Subcutaneous adipose tissue (tissue), 4 donors: ENCODE measurements around the gene TRIM72. TPM values are rescaled to one million over a fixed set of nuclear protein-coding genes. Genes with fewer than 3 reads are reported as not detected.

Experiments used
- total RNA-seq, 4 donors: library from RNA; depleted of rRNA; stranded (reverse); fragments of >200 nt; gene quantifications; one replicate each; pipeline ENCODE4 v1.1.0, GENCODE V29; 2016
- TF ChIP-seq, protein P1 (sequence below): fragments of 450-650 bp; IDR thresholded peaks from one replicate; pipeline ENCODE4 v1.5.1; 2016; ENCODE audit warnings: low read depth, mild to moderate bottlenecking, control low read depth, antibody characterized with exemption, moderate library complexity

TRIM72 gene
- total RNA-seq, 4 donors from 2014 or later, result not detected

GRCh38 chr16:31213342-31213741 lies 577 bp upstream of the TRIM72 start:
- TF ChIP-seq, protein P1, sequence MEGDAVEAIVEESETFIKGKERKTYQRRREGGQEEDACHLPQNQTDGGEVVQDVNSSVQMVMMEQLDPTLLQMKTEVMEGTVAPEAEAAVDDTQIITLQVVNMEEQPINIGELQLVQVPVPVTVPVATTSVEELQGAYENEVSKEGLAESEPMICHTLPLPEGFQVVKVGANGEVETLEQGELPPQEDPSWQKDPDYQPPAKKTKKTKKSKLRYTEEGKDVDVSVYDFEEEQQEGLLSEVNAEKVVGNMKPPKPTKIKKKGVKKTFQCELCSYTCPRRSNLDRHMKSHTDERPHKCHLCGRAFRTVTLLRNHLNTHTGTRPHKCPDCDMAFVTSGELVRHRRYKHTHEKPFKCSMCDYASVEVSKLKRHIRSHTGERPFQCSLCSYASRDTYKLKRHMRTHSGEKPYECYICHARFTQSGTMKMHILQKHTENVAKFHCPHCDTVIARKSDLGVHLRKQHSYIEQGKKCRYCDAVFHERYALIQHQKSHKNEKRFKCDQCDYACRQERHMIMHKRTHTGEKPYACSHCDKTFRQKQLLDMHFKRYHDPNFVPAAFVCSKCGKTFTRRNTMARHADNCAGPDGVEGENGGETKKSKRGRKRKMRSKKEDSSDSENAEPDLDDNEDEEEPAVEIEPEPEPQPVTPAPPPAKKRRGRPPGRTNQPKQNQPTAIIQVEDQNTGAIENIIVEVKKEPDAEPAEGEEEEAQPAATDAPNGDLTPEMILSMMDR, result no peak

DNA sequence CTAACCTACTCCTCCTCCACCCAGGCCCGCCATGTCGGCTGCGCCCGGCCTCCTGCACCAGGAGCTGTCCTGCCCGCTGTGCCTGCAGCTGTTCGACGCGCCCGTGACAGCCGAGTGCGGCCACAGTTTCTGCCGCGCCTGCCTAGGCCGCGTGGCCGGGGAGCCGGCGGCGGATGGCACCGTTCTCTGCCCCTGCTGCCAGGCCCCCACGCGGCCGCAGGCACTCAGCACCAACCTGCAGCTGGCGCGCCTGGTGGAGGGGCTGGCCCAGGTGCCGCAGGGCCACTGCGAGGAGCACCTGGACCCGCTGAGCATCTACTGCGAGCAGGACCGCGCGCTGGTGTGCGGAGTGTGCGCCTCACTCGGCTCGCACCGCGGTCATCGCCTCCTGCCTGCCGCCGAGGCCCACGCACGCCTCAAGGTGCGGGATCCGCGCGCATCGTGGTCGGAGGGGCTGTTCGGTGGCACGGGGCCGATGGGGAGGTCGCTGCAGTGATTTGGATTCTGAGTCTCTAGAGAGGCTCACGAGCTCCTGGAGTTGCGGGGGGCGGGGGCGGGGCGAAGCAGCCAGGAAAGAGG lies 878 bp downstream of the TRIM72 start:
- TF ChIP-seq, protein P1, result no peak

DNA sequence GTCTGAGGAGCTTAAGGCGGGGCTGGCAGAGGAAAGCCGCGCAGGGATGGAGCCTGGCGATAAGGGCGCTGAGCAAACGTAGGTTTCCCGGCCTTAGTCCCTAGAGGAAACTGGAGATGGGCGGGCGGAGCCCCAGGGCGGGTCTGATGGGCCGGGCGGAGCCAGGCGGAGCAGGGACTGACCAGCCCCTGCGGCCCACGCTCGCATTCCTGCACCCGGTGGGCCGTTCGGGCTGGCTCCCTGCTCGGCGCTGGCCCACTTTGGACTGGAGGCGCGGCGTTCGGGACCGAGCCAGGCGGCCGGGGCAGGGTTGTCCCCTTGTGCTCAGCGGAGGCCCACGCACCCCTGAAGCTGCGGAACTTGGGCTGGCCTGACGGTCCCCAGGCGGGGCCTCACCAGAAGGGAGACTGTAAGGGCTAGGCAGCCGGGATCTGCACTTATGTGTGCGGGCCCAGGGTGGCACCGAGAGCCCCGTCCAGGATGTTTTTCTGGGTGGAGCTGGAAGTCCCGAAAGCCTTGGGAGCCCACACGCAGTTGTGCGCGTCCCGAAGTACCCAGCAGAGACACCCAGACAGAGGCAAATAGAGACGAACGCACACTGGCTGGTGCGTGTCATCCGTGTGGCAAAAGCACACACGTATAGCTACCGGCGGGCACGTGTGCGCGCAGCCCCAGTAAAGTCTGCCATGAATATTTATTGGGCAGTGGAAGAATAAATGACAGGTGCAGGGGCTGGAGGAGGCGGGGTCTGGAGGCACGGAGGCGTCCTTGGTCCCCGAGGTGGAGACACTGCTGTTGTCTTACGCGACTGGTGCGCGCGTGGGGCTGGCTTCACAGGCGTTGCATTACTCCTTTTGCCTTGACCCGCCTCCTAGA lies 1.6 kb downstream of the TRIM72 start:
- TF ChIP-seq, protein P1, result no peak

- TF ChIP-seq, protein P1, result no peak
Observed at GRCh38 chr16:31216422-31217135, 2.7 kb downstream of the TRIM72 start, which contains the start of gene PYDC1. Gene PYDC1, minus strand, starts transcription at chr16:31217135. Its CDS starts 107 bp downstream, at chr16:31217028.

- TF ChIP-seq, protein P1, result no peak
Observed at GRCh38 chr16:31217136-31217530, 3.2 kb downstream of the TRIM72 start.

GRCh38 chr16:31219154-31219741 lies 5.3 kb downstream of the TRIM72 start:
- TF ChIP-seq, protein P1, result no peak
